GM19043 (cell line): ENCODE data around the gene FAM241A.
A peak's percentile ranks its signal among the peaks of the same experiment; 100 is the strongest.
"Not testable (repeated sequence)": the region's sequence is repeated elsewhere in the genome, so short reads cannot be mapped to it uniquely, and the experiment has no call there.

Source experiments
- ATAC-seq: cut with Tn5 transposase; IDR thresholded peaks from one replicate; pipeline ENCODE4 v1.9.1; 2021; ENCODE audit warnings: low read depth; ENCODE audit not compliant: unreplicated experiment

FAM241A gene

GRCh38 chr4:112145326-112145789 is at the start of gene FAM241A:
Gene FAM241A (plus strand): TSS chr4:112145454. CDS start chr4:112145581, 127 bp downstream.
- ATAC-seq: peak; percentile 89

- ATAC-seq: no peak
Measured at GRCh38 chr4:112098841-112099530, 46.3 kb upstream of the FAM241A start.

- ATAC-seq: peak; percentile 68
Measured at GRCh38 chr4:112099701-112100297, 45.5 kb upstream of the FAM241A start.

GRCh38 chr4:112102875-112103370 is 42.3 kb upstream of the FAM241A start:
- ATAC-seq: no peak

DNA sequence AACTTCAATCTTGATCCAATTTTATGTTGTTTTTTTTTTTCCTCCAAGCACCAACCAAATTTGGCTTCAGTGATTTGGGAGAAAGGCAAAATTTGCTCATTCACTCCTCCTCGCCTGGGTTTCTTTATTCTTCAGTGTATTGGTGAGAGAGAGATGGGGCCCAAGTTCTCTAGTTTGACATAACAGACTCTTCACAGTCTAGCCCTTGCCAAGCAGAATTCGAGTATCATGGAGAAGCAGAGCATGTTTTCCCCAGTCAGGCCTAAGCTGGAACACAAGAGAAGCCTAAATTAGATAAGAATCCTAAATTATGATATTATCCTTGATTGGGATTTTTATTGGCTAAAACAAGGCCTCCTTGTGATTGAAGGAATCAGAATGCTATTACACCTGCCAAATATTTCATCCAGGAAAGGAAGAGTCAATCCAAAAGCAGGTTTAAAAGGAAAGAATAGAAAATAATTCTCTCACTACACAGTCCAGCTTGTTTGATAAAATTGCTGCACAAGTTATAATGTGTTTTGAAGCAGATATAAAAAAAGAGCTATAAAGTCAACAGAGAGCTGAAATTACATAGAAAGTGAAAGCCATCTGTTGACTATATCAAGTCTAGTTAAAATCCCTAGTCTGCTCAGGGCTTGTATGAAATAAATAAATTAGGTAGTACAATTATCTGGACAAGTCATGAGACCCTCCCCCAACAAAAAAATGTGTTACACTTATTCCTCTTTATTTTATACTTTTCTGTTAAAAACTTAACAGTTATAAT is 39.9 kb upstream of the FAM241A start:
- no peak for ATAC-seq

DNA sequence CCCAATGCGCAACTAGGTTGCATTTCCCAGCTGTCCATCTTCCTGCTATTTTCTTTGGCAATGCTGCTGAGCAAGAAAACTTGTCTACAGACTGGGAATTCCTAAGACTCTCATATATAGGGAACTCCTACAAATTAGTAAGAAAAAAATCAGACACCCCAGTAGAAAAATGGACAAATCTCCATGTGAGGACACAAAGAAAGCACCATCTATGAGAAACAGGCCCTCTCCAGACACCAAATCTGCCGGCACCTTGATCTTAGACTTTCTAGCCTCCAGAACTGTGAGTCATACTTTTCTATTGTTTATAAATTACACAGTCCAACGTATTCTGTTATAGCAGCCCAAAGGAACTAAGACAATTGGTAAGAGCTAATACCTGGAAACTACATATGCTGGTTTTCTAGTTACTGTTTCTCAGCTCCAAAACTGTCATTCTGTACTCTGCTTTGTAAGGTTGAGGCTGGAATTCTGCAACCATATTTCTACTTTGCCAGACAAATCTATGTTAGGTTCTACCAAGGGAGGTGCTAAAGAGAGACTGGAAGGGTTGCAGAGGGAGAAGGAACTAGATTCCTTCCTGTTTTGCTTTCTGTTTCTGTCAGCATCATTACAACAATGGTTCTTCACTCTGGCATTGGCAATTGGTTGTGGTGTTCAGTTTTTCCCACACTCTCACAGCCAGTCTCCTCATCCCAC is 35.7 kb upstream of the FAM241A start:
- ATAC-seq: peak; percentile 64

- ATAC-seq: no peak
Measured at GRCh38 chr4:112110059-112110425, 35.2 kb upstream of the FAM241A start.

- ATAC-seq: no peak
Measured at GRCh38 chr4:112111306-112111705, 33.9 kb upstream of the FAM241A start.

GRCh38 chr4:112112095-112112494 is 33.2 kb upstream of the FAM241A start:
- ATAC-seq: not testable (repeated sequence)

DNA sequence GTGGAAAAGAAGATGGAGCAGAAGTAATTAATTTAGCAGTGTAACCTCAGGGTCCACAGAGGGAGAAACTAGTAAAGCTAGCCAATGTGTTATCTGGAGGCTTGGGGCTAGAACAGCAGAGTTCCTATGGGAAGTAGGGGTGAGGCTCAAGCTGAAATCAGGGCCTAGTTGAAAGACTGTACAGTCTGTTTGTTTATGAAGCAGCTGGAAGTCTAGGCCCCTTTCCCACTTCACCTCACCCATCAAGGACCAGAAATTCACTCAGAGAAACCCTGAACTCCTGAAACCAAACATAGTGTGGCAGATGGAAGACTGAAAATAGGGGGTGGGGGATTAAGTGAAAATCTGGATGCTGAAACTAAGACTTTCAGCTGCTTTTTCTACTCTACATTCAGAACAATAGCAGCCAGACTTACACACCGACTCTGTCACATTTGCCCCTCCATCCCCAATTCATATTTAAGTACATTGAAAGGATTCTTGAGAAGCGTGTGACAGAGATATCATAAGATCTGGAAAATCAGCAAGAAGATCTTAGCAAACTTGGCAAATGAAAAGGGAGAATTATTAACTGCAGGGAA is 32.6 kb upstream of the FAM241A start:
- ATAC-seq: no peak

- ATAC-seq: no peak
Measured at GRCh38 chr4:112113864-112114263, 31.4 kb upstream of the FAM241A start.

DNA sequence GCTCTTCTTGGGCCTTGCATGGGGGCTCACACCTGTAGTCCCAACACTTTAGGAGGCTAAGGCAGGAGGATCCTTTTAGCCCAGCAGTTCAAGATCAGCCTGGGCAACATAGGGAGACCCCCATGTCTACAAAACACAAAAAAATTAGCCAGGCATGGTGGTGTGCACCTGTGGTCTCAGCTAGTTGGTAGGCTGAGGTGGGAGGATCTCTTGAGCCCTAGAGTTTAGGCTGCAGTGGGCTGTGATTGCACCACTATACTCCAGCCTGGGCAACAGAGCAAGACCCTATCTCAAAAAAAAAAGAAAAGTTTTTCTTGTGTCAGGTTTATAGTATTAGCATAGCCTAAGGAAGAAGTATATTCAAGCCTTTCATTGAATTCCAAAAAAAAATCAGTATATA is 30.8 kb upstream of the FAM241A start:
- no peak for ATAC-seq

GRCh38 chr4:112118742-112119352 is 26.4 kb upstream of the FAM241A start:
- ATAC-seq: no peak

DNA sequence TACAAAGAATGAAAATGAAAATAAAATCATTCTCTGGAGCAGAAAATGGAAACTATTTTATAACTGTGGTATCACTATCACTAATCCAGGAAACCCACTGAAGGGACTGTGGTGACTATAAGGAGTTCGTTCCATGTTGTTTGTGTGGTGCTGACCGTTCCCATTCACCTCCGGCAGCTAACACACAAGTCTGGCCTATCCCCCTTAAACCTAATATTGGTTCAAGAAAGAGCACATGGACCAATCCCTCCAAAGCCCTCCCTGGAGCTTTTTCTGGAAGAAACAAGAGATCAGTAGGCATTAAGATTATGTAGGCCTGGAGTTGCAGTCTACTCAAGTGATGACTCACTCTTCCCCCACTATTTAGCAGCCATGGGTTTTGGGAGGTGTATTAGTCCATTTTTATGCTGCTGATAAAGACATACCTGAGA is 25.9 kb upstream of the FAM241A start:
- ATAC-seq: peak; percentile 73

GRCh38 chr4:112120021-112120420 is 25.2 kb upstream of the FAM241A start:
- no peak for ATAC-seq

- no peak for ATAC-seq
Measured at GRCh38 chr4:112125416-112125815, 19.8 kb upstream of the FAM241A start.

GRCh38 chr4:112127048-112127637 is 18.1 kb upstream of the FAM241A start:
- no peak for ATAC-seq

DNA sequence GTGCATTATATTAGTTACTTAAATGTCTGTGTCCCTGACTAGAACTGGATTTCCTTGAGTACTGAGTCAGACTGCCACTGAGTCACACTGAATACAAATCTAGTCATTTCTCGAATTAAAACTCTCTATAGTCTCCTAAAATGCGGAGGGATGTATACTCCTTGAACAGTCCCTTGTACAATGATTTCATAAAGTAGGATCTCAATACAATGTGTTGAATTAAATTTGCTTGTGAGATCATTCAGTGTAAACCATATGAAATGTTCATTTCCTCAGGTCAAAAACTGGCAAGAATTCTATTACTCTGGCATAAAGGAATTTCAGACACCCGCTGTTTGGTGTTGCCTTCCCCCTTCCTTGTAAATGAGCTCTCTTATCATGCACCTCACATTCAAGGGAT is 17.5 kb upstream of the FAM241A start:
- no peak for ATAC-seq

- ATAC-seq: peak; percentile 77
Measured at GRCh38 chr4:112128452-112128851, 16.8 kb upstream of the FAM241A start.

DNA sequence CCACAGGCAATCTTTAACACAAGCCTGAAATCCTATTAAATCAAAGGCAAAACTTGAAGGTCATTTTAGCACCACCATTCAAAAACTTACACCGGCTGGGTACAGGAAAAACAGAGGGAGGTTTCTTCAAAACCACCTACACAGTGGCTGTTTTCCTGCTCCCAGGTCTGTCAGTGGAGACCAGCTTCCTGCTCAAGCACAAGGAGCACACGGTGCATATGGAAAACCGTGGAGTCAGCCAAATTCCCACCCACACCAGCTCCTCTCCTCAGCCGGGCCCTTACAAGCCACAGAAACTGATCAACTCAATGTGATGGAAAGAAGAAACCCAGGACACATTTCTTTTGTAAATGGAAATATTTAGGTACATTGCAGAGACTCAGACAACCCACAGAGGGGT is 14.3 kb upstream of the FAM241A start:
- ATAC-seq: no peak
